Activated T-helper 9 cell treated with anti-CD3 and anti-CD28 coated beads, Interleukin-2, amount 50 U/mL, for 16 hours (primary cell): ENCODE data around the gene HRH3.

ENCODE experiments used
- DNase-seq: peaks from one replicate; pipeline ENCODE4 v3.0.0-alpha.2; 2020; ENCODE audit warnings: low read depth

Gene HRH3

DNA sequence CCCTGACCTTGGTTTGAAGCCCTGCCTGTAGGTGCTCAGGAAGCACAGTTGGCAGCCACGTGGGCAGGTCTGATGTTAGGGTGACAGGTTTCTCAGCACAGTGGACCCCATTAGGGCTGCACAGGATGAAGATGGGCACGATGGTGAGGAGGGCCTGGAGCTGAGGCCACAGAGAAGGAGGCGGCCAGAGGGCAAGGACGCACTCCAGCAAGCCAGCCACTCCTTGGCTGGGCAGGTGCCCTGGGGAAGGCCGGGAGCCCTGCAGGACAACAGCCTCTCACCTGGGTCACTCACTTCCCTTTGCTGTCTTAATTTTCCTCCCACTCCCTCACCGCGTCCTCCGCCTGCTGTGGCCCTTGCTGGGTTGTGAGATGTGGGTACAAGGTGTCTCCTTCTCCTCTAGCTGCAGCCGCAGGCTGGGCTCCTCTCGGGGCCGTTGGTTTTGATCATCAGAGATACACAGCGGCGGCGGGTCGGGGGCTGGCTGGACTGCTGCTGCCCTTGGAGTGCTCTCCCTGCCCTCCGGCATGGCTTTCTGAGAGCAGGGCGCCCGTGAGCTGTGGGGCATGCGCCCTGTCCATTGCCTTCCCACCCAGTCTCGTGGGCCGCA, 23.9 kb upstream of the HRH3 start:
- no peak for DNase-seq

DNA sequence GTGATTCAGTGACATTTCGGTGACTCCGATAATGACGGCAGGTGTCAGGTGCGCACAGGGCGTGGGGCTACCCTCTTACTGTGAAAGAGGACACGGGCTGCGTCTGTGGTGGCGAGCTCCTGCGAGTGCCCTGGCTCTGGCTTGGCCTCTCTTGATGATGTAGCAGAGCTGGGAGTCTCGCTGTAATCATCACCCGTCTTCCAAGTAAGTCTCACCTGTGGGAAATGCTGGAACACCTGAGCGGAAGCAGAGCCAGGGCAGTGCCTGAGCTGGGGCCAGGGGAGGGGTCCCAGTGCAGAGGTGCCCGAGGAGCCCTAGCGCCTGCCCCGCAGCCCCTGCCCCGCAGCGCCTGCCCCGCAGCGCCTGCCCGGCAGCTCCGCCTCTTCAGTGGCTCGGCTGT, 23.0 kb upstream of the HRH3 start:
- no peak for DNase-seq

DNA sequence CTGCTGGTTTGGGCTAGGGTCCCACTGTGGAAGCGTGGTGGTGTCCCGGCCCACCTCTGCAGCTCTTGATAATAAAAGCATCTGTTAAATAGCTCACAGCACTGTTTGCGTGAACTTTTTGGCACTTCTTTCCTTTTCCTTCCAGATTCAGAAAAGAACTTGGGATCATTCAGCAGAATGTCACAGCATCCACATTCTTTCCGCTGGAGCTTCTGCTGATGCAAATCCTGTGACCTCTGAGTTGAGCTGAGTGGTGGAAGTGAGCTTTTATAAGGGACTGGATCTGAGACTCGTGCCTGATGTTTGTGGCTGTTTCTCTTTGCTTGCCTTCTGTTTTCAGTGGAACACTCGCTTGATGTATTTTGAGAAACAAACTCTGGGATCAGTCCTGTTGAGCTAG, 22.1 kb upstream of the HRH3 start:
- DNase-seq: no peak

- no peak for DNase-seq
Observed at GRCh38 chr20:62241506-62241905, 21.4 kb upstream of the HRH3 start.

DNA sequence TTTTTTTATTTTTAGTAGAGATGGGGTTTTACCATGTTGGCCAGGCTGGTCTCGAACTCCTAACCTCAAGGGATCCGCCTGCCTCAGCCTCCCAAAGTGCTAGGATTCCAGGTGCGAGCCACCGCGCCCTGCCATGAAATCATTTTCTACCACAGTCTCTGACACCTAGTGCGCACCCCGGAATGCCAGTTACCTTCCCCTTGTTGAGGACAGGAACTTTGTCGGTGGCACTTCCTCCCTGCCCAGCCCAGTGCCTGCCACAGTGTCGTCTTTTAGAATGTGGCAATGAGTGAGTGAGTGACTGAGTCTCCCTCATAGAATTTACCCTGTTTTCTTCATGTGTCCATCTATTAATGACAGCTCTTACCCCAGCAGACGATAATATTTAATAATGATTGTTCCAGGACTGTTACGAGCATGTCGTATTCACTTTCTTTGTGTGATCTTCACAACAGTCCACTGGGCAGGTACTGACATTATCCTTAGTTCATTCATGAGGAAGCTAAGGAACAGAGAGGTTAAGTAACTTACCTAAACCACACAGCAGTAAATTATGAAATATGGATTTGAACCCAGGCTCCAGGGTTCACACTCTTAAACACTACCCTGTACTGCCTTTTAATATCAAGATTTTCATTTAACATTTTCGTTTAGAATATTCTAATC, 20.1 kb upstream of the HRH3 start:
- DNase-seq: no peak

DNA sequence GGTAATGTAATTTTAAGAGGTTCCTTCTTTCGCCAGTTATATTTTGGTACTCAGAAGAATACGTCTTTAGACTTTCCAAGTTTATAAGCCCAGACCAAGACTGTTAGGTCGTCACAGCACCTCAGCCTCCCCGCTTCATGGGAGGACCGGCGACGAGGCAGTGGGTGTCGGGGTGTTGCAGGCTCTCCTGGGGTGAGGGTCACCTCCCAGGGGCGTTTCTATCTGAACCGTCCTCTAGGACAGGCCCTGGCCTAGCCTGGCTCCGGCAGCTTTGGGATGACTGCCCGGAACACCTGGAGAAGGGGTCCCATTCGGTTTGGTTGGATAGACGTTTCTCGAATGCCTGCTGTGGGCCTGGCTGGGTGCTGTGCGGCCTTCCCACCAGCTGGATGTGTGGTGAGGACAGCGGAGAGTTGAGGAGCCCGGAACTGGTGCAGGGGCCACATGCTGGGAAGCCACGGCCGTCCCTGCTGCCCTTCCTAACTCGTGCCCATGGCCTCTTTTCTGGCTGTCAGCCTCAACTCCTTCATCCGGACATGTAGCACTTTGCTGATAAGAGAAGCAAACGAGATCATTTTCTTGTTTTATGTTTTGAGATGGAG, 19.3 kb upstream of the HRH3 start:
- no peak for DNase-seq

DNA sequence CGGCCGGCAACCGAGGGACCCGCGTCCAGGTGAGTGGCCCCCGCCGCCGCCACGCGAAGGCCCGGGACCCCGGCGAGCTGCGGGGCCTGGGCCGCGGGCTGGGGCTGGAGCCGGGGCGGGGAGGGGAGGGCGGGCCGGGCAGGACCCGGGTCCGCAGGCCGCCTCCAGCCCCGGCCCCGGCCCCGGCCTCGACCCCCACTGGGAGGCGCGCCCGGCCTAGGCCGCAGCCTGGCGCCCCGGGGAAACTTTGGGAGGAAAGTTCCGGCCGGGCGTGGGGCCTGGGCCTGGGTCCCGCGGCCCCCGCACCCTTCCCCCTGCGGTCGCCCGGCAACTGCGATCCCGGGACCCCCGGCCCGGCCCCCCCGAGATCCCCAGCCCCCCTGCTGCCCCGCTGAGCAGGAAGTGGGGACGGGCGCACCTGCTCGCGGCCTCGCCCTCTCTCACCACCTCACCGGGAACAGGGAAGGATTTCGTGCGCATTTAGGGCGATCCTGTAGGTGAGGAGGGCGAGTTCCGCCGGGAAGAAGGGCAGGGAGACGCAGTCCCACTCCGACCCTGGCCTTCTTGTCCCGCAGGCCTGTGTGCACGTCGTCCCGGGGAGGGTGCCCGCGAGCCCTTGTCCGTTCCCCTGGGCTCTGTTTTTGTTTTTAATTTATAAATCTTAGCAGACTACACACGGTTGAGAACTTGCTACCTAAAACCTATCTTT, 18.6 kb upstream of the HRH3 start:
- no peak for DNase-seq

- DNase-seq: peak; percentile 100
Observed at GRCh38 chr20:62237801-62238568, 17.9 kb upstream of the HRH3 start, which contains the start of gene OSBPL2. TSS of gene OSBPL2 (plus strand) at chr20:62238521. CDS start at chr20:62256185, 17,664 bp downstream.

DNA sequence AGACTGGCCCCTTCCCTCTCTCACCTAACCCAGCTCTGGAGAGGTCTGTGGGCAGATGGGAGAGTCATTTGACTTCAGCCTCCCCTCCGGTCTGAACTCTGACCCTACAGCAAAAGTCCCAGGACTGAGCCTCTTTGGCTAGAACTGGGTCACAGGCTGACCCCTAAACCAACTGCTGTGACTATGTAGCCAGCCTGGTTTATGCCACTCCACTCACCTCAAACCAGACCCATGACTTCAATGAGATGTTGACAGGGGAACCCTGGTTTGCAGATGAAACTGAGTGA, 17.4 kb upstream of the HRH3 start:
- DNase-seq: no peak

- no peak for DNase-seq
Observed at GRCh38 chr20:62236766-62237513, 16.9 kb upstream of the HRH3 start.

- DNase-seq: no peak
Observed at GRCh38 chr20:62236200-62236599, 16.1 kb upstream of the HRH3 start.

- no peak for DNase-seq
Observed at GRCh38 chr20:62235777-62236157, 15.7 kb upstream of the HRH3 start.

DNA sequence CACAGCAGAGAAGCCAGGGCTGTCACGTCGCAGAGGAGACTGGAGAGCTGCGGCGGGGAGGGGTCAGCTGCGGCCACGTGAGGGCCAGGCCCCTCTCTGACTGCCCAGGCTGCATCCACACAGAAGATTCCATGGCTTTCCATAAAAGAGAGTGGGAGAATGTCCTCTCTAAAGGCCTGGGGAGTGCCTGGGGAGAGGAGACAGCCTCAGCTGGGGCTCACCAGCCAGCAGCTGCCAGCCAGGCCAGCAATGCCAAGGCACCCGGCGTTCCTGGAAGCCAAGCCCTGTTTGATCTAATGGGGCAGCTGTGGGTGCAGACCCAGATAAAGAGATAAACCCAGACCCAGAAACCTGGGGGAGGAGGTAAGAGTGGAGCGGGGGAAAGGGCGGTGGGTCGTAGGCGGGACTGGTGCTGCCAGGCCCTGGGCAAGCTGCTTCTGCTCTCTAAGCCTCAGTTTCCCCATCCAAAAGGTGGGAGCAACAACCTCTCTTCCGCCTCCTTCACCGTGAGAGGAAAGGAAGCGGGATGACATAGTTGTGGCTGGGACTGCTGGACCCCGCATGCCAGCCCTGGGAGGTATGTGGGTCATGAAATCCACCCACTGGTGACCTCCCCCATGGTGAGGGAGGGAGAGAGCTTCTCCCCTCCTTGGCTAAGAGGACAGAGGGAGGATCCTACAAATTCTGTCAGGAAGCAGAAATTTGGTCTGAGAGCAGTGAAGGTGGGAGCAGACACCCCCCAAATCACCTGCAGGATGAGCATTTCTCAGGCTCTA, 15.1 kb upstream of the HRH3 start:
- DNase-seq: no peak

GRCh38 chr20:62234339-62234738, 14.3 kb upstream of the HRH3 start:
- no peak for DNase-seq

DNA sequence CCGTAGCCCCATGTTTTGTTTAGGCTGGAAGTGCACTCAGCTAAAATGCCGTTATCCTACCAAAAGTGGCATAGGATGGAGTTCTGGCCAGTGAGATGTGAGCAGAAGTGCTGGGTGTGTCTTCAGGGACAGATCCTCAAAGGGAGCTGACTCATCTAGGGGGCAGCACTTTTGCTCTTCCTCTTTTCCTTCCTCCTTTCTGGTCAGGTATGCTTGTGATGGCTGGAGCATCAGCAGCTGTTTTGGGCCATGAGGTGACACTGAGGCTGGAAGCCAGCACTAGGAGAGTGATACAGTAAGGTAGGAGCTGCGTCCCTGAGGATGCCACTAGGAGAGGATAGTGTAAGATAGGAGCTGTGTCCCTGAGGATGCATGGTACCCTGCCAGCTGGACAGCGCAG, 13.6 kb upstream of the HRH3 start:
- DNase-seq: no peak

- no peak for DNase-seq
Observed at GRCh38 chr20:62232770-62233645, 12.9 kb upstream of the HRH3 start.

DNA sequence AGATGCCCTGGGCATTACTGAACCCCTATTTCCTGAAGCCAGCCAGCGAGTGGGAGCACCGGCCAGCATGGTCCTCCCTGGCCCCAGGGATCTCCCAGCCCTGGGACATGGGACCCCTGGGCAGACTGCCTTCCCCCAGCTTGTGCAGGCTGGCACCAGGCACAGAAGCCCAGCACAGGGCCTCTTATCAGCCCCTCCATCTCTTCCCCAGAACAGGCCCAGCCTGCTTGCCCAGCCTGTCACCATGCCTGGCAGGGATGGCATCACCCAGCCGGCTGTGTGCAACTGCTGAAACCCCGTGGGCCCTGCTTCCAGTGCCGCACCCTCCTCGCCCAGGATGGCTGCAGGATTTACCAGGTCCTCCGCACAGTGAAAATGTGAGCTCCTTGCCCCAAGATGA, 12.1 kb upstream of the HRH3 start:
- no peak for DNase-seq

DNA sequence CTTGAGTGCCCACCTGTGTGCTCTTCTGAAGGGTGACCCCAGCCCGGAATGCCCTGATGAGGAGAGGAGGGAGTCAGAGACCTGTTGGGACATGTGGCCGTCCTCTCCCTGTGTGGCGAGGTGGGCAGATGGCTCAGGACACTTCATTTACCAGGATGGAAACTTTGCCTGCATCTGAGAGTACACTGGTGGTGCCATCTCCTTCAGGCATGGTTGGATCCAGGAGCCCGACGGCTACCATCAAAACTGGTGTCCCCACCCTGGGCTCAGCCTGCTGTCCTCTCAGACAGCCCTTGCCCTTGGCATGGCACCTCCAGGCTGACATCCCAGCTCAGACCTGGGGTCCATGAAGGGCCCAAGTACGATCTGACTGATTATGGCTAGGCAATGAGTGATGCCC, 11.2 kb upstream of the HRH3 start:
- no peak for DNase-seq

GRCh38 chr20:62230696-62231095, 10.6 kb upstream of the HRH3 start:
- no peak for DNase-seq

DNA sequence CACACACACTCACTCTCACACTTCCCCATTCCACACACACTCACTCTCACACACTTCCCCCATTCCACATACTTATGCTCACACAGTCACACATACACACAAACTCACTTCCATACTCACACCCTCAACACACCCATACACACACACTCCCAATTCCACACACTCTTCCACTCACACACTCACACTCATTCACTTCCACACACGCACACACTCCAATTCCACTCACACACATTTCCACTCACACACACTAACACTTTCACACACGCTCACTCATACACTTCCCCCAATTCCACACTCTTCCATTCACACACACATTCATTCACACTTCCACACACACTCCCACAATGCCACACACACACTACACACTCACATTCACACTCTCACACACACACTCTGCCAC, 10.2 kb upstream of the HRH3 start:
- no peak for DNase-seq
